Endometrial microvascular endothelial cells (primary cell): ENCODE measurements around the gene MEGF9. TPM values are rescaled to one million over a fixed set of nuclear protein-coding genes. Genes with fewer than 3 reads are reported as not detected.
"Not testable (repeated sequence)": the region's sequence is repeated elsewhere in the genome, so short reads cannot be mapped to it uniquely, and the experiment has no call there.

Source experiments
- in situ Hi-C: cut with HindIII; loops from 2 replicates; pipeline ENCODE4 v1.10.0; 2017; ENCODE audit warnings: low sequenced_read_pairs, low pct_unique_long_range_greater_than_20kb; ENCODE audit errors: inconsistent ontology term
- total RNA-seq: library from RNA; depleted of rRNA; stranded (reverse); fragments of >200 nt; gene quantifications from one replicate; pipeline ENCODE4 v1.2.3, GENCODE V29; 2015; ENCODE audit errors: inconsistent ontology term

The MEGF9 gene
- total RNA-seq, 1 donor from 2014 or later, result 10.3 TPM

GRCh38 chr9:120564589-120564988 is 149.7 kb downstream of the MEGF9 start:
- in situ Hi-C loops, result no loop called here

DNA sequence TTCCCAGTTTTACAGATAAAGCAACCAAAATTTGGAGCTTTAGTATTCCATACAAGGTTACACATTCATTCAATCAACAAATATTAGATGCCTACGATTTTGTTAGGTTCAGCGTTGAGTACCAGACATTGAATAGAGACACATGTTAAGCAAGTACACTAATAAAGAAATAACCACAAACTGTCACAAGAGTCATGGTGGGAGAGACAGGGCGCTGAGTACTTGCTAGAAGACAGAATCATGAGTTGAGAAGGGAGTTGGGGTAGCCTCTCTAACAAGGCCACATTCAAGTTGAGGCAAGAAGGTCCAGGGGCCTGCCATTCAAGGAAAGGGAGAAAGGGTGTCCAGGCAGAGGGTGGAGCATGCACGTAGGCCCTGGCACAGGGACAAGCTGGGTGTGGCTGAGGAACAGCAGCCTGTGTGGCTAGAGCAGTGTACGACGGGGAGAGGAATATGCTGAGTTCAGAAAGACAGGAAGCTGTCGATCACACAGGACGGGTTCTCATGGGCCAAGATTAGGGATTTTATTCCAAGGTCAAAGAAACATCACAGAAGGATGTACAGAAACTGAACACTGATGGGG is 151.3 kb downstream of the MEGF9 start:
- in situ Hi-C loops, result no loop called here

DNA sequence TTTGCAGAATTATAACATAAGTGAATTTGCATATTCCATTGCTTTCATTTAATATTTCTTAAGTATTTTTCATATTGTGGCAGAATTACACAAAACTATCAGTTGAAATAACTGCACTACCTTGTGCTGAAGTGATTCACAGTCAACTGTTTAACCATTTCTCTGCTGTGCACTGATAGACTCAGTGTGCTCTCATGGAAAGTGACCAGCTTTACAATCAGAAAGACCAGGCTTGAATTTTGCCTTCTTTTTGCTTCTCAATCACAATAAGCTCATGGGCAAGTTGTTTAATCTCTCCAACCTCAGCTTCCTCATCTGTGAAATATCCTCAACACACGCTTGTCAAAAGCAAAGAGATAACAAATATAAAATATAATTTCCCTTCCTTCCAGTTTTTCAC is 152.6 kb downstream of the MEGF9 start:
- in situ Hi-C loops, result no loop called here

DNA sequence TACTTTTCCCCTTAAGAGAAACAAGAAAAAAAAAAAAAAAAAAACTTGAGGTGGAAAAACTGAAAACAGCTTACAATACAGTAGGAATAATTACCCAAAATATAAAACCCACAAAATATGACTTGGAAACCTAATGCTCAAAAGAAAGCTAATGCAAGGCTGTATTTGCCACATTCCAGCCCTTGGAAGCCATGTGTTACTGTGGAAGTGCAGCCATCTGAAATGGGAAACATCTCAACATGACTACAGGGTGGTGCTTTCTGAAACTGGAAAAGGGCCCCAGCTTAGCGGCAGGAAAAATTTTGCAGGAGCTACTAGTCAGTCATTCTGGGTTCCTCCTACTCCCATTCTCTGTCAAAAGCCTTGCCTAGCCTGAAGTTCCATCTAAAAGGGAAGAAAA is 154.7 kb downstream of the MEGF9 start:
- in situ Hi-C loops, result no loop called here

DNA sequence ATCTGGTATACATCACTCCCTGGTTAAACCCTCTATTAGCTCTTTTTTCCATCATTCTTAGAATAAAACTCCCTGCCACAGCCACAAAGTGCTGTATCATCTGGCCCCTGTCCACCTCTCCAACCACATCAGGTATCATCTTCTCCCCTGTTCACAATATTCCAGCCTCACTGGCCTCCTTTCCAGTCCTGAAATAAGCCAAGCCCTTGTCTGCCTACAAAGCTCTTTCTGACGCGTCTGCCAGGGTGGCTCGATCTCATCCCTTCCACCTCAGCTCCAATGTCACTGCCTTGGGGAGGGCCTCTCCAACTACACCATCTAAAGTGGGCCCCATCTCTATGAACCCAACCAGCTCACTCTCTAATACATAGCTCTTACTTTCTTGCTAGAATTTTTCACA is 155.8 kb downstream of the MEGF9 start:
- in situ Hi-C loops, result no loop called here

GRCh38 chr9:120557205-120557604 is 157.1 kb downstream of the MEGF9 start:
- in situ Hi-C loops, result no loop called here

- in situ Hi-C loops, result no loop called here
Measured at GRCh38 chr9:120556775-120557174, 157.5 kb downstream of the MEGF9 start.

- in situ Hi-C loops, result no loop called here
Measured at GRCh38 chr9:120555839-120556238, 158.4 kb downstream of the MEGF9 start.

GRCh38 chr9:120552210-120552704 is 162.0 kb downstream of the MEGF9 start:
- in situ Hi-C loops, result not testable (repeated sequence)

Other genes starting within 250 kb of the MEGF9 start
- 25.4 TPM for gene CDK5RAP2, start 134.3 kb downstream of the MEGF9 start, total RNA-seq
- 45.7 TPM for gene FBXW2, start 78.9 kb upstream of the MEGF9 start, total RNA-seq
- gene PSMD5, start 128.5 kb upstream of the MEGF9 start, total RNA-seq, result 79.1 TPM
- 114 TPM for gene PHF19, start 162.7 kb upstream of the MEGF9 start, total RNA-seq
- 6.7 TPM for gene TRAF1, start 212.3 kb upstream of the MEGF9 start, total RNA-seq